Nephron (organoid): ENCODE measurements around the gene CHAF1B.

Source experiments
- H3K27ac Mint-ChIP-seq, 3 experiments: 2 replicates each; pipeline ENCODE4 v1.8.0; 2020; ENCODE audit warnings: mixed read lengths in 3 of 3, mild to moderate bottlenecking in 2 of 3, moderate library complexity in 1 of 3
- H3K27me3 Mint-ChIP-seq: 2 replicates; pipeline ENCODE4 v1.8.0; 2021; ENCODE audit warnings: low read depth, mild to moderate bottlenecking, moderate library complexity, mixed read lengths
- H3K36me3 Mint-ChIP-seq: 2 replicates; pipeline ENCODE4 v1.8.0; 2020; ENCODE audit warnings: low read depth, mixed read lengths
- H3K4me1 Mint-ChIP-seq: 2 replicates; pipeline ENCODE4 v1.8.0; 2020; ENCODE audit warnings: mixed read lengths
- H3K4me3 Mint-ChIP-seq, 3 experiments: 2 replicates each; pipeline ENCODE4 v1.8.0; 2020; ENCODE audit warnings: mild to moderate bottlenecking in 3 of 3, mixed read lengths in 3 of 3, moderate library complexity in 2 of 3
- H3K9me3 Mint-ChIP-seq: 2 replicates; pipeline ENCODE4 v1.8.0; 2020; ENCODE audit warnings: mixed read lengths
- TF ChIP-seq, protein P1 (sequence below), 3 experiments: fragments of 200-600 bp; sonication (generic); IDR thresholded peaks; one replicate each; pipeline ENCODE4 v1.5.0; 2021; ENCODE audit warnings: antibody characterized with exemption in 3 of 3; ENCODE audit not compliant: unreplicated experiment in 3 of 3

CHAF1B gene

DNA sequence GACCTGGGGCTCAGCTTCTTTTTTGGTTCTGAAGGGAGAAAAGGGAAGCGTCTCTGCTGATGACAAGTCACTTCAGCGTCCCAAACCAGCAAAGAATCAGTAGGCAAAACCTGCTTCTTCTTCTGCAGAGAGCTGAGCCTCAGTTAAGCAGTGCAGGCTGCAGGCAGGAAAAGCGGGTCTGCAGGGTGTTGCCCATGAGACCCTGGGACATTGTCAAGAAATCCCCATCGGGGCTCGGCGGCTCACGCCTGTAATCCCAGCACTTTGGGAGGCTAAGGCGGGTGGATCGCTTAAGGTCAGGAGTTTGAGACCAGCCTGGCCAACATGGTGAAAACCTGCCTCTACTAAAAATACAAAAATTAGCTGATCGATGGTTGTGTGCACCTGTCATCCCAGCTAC lies 78.0 kb downstream of the CHAF1B start:
- Mint-ChIP-seq H3K36me3 (no peaks in the 10 kb centered on the region), H3K27ac (no peak overlapping the region), H3K27me3 (peaks cover 37% of the 10 kb centered on the region), H3K4me1 (peaks cover 27% of the 10 kb centered on the region), H3K9me3 (peaks cover 2% of the 10 kb centered on the region), H3K4me3 (no peak overlapping the region)
- TF ChIP-seq, protein P1, sequence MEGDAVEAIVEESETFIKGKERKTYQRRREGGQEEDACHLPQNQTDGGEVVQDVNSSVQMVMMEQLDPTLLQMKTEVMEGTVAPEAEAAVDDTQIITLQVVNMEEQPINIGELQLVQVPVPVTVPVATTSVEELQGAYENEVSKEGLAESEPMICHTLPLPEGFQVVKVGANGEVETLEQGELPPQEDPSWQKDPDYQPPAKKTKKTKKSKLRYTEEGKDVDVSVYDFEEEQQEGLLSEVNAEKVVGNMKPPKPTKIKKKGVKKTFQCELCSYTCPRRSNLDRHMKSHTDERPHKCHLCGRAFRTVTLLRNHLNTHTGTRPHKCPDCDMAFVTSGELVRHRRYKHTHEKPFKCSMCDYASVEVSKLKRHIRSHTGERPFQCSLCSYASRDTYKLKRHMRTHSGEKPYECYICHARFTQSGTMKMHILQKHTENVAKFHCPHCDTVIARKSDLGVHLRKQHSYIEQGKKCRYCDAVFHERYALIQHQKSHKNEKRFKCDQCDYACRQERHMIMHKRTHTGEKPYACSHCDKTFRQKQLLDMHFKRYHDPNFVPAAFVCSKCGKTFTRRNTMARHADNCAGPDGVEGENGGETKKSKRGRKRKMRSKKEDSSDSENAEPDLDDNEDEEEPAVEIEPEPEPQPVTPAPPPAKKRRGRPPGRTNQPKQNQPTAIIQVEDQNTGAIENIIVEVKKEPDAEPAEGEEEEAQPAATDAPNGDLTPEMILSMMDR (IDR thresholded peaks at IDR 0.05; ENCODE audit: unreplicated experiment in 3 of 3) = no peak

DNA sequence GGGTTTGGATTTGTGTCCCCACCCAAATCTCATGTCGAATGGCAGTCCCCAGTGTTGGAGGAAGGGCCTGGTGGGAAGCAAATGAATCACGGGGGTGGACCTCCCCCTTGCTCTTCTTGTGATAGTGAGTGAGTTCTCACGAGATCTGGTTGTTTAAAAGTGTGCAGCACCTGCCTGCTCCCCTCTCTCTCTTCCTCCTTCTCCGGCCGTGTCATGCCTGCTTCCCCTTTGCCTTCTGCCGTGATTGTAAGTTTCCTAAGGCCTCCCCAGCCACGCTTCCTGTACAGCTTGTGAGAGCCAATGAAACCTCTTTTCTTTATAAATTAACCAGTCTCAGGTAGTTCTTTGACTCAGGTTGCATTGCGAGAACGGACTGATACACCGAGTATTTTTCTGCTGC lies 78.8 kb downstream of the CHAF1B start:
- H3K9me3 Mint-ChIP-seq = peaks cover 2% of the 10 kb centered on the region
- peak overlapping the region in 2 of 3 experiments; percentile 32 to 35 for H3K27ac Mint-ChIP-seq
- peaks cover 37% of the 10 kb centered on the region for H3K27me3 Mint-ChIP-seq
- no peak overlapping the region for H3K4me3 Mint-ChIP-seq
- TF ChIP-seq, protein P1 (IDR thresholded peaks at IDR 0.05; ENCODE audit: unreplicated experiment in 3 of 3) = no peak
- H3K4me1 Mint-ChIP-seq = peaks cover 27% of the 10 kb centered on the region
- no peaks in the 10 kb centered on the region for H3K36me3 Mint-ChIP-seq

DNA sequence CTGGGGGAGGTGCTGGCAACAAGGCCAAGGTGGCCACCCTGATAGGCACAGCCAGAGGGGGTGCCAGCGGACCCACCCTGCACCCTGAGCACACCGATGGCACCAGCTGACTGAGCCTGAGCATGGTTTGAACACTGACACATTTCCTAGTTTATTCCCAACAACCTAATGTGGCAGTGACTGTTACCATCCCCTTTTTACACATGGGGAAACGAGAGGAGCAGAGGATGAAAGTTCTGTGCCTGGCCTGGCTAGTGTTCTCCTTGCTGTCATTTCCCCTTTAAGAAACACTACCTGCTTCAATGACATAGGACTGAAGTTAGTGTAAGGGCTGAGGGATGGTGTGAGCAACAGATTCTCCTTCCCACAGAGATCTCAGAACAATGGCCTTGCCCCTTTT lies 79.4 kb downstream of the CHAF1B start:
- H3K4me3 Mint-ChIP-seq = no peak overlapping the region
- peaks cover 37% of the 10 kb centered on the region for H3K27me3 Mint-ChIP-seq
- H3K9me3 Mint-ChIP-seq = peaks cover 2% of the 10 kb centered on the region
- H3K36me3 Mint-ChIP-seq = no peaks in the 10 kb centered on the region
- H3K27ac Mint-ChIP-seq = no peak overlapping the region
- peaks cover 27% of the 10 kb centered on the region for H3K4me1 Mint-ChIP-seq
- TF ChIP-seq, protein P1 (IDR thresholded peaks at IDR 0.05; ENCODE audit: unreplicated experiment in 3 of 3) = no peak

DNA sequence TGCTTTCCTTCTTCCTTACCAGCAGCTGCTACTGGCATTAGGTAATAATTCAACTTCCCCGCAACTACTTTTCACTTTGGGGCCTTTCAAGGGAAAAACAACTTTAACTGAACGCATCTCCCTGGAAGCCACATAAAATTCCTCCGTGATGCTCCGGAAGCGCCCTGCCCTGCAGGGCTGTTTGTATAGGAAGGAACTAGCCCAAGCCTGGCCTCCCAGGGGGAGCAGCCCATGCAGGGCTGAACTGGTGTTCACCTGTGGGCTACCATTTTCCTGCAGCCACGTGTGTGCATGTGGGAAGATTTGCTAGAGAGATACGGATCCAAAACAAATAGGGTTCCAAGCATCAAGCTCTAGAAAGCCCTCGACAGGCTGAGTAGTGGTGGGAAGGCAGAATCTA lies 80.3 kb downstream of the CHAF1B start:
- peaks cover 22% of the 10 kb centered on the region for H3K4me1 Mint-ChIP-seq
- H3K36me3 Mint-ChIP-seq = no peaks in the 10 kb centered on the region
- TF ChIP-seq, protein P1 (IDR thresholded peaks at IDR 0.05; ENCODE audit: unreplicated experiment in 3 of 3) = no peak
- H3K27me3 Mint-ChIP-seq = peaks cover 31% of the 10 kb centered on the region
- no peak overlapping the region for H3K27ac Mint-ChIP-seq
- H3K9me3 Mint-ChIP-seq = peaks cover 2% of the 10 kb centered on the region
- no peak overlapping the region for H3K4me3 Mint-ChIP-seq

DNA sequence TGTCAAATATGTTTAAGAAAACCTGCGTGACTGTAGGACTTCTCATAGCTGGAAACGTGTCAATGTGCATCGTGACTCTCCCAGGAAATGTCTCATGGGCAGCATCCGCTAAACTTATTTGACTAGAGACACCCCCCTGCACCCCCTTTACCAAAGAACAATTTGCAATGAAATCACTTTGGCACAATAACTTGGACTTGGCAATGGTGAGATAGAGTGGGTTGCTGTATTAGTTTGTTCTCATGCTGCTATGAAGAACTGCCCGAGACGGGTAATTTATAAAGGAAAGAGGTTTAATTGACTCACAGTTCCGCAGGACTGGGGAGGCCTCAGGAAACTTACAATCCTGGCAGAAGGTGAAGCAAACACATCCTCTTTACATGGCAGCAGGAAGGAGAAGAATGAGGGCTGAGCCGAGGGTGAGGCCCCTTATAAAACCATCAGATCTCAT lies 80.9 kb downstream of the CHAF1B start:
- Mint-ChIP-seq H3K4me1 (peaks cover 18% of the 10 kb centered on the region), H3K4me3 (no peak overlapping the region), H3K36me3 (no peaks in the 10 kb centered on the region), H3K27ac (no peak overlapping the region), H3K9me3 (peaks cover 5% of the 10 kb centered on the region), H3K27me3 (peaks cover 27% of the 10 kb centered on the region)
- TF ChIP-seq, protein P1 (IDR thresholded peaks at IDR 0.05; ENCODE audit: unreplicated experiment in 3 of 3) = no peak
